Effector CD8-positive, alpha-beta T cell (primary cell): ENCODE data around the gene ADRA2C.

Experiments
- DNase-seq: peaks from one replicate; lab custom pipeline; 2025; lab: John Stamatoyannopoulos, UW

ADRA2C gene

DNA sequence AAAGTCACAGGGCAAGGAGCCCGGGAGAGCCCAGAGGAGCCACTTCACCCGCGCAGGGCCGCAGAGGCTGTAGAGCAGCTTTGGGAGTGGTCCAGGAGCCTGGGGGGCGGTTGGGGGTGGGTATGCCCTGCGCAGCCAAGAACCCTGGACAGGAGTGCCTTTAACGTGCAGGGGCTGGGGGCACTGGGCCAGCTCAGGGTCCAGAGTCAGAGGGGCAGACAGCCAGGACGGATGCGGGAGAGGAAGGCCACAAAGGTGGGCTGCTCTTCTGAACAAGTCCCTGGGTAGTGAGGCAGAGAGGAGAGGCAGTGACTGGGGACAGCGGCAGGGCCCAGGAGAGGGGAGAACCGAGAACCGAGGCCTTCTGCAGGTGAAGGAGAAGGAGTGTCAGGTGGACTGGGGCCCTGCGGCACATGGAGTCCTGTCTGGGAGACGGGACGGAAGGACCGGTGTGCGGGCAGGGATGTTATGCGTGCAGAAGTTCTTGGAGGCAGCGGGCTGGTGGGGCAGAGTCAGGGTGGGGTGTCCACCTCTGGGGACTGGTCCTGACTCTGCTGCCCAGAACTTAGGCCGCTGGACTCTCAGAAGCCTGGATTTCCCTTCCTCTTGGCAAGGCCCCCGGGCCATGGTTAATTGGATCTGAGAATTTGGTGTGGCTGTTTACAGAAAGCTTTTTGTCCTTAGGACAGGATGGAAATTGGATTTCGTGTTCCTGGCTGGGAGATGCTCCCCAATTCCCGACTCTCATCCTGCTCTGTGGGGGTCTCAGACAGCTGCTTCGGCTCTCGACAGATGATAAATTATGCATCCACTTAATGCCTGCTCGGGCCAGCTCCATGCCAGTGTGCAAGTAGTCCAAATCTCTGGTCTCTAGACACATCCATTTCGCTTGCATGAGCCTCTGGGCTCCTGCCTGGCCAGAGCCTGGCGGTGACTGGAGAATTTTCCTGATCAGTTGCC lies 31.9 kb downstream of the ADRA2C start:
- DNase-seq, result no peak

DNA sequence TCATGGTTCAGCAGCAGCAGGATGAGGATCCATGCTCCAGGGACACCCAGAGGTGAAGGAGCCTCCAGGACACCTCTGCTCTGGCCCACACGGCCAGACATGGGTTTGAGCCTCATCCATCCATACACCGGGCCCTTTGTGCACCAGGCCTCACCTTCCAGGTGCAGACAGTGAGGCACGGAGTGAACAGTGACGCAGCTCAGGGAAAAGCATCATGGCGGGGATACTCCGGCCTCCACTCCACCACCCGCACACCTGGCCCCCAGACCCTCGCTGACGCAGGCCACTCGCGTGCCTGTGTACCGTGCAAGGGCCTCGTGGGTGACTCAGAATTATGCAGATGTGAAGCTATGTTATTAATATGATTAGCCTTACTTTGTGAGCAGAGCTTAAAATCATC lies 33.3 kb downstream of the ADRA2C start:
- no peak for DNase-seq

DNA sequence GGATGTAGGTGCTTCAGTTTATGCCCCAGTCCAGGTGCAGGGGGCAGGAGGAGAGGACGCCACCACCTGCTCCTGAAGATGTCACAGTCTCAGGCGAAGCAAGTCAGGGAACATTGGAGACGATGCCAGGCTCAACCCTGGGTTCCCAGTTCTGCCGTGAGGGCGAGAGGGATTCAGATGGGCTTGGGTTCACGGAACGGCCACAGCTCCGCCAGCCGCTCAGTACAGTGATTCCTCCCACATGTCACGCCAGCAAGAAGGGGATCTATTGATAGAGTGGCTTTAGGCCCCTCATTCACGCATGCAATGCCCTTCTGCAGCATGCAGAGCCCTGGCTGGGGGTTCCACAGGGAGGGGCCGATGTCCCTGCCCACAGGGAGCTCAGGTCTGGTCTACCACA lies 34.2 kb downstream of the ADRA2C start:
- DNase-seq, result no peak

DNA sequence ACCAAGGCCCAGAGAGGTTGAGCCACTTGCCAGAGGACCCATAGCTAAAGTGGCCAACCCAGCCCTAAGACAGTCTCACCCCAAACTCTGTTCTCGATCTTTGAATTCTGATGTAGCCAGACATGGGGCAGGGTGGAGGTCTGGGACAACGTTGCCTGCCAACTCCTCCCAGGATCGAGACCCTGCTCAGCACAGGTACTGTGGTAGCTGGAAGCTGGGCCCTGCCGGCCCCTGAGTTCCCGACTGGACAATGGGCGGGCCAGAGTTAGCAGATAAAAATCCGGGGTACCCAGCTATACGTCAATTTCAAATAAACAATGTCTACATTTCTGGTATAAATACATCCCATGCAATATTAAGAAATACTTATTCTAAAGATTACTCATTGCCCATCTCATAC lies 35.3 kb downstream of the ADRA2C start:
- DNase-seq, result no peak

DNA sequence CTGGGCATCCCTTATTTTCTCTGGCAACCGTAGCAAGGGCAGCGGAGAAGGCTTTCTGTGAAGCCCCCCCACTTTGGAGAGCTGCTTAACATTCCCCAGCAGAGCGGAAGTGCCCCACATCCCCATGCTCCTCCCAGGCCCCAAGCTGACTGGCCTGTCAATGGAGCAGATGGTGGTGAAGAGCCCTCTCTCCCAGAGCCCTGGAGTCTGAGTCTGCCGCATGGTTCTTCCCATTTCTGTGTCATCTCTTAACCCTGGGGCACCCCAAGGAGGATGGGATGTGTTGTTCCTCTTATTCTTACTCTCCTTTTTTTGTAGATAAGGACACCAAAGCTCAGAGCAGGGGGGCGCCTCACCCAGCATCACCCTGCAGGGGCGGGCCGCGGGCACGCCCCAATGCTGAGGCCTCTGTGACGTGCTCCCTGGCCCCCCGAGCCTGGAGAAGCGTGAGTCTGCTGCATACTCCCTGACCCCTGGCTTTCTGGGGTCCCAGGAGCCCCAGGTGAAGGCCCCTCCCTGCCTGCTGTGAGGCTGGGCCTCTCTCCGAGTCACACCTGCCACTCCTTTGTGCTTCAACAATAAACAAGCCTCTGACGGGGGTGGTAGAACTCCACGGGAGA lies 35.9 kb downstream of the ADRA2C start:
- no peak for DNase-seq

DNA sequence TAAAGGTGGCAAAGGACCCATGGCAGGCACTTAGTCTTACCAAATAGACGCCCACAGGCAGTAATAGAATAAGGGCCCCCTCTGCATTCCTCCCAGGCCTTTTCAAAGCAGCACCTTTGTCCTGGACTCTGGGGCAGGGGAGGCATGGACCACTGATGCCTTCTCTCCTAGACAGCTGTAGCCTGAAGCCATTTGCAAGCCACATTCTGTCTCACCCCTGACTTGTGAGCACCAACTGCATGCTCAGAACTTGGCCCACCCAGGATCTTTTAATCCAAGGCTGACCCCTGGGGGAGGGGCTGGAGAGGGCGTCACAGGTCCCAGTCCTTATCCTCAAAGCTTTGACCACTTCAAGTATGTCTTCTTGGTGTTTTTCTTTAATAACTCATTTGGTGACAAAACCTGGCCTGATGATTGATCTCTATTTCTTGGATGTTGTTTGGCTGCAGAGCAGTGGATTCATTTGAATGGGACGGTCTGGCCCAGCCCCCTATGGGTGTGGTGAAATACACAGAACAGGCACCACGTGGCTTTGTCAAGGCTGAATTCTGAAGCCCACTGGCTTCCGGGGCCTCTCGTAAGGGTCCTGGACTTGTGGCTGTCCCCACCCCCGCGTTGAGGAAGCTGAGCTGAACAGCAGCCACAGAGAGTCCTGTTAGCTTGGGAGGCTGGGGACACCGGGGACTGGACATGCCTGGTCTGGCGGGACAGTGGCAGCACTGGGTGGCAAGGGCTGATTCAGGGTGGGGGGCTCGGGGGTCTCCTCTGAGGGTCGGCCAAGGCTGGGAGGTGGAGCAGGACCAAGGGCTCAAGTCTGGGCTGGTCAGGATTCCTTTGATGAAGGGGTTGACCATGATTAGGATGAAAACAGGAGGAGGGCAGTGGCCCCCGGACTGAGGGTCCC lies 36.6 kb downstream of the ADRA2C start:
- DNase-seq, result no peak

DNA sequence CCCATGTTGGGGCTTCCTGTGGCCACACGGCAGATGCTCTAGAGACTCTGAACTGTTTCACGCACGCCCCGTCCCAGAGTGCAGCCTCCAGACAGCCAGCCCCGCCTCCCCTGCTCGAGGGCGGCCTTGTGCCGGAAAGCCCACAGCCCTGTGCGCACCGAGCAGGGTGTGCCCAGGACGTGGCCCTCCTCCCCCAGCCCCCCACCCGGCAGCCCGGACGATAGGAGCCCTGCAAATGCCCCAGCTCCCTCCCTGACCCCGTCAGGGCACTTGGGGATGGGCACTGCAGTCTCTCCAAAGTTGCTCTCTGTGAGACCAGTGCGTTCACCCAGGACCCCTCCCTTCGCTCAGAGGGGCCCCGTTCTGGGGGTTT lies 37.3 kb downstream of the ADRA2C start:
- DNase-seq, result no peak

DNA sequence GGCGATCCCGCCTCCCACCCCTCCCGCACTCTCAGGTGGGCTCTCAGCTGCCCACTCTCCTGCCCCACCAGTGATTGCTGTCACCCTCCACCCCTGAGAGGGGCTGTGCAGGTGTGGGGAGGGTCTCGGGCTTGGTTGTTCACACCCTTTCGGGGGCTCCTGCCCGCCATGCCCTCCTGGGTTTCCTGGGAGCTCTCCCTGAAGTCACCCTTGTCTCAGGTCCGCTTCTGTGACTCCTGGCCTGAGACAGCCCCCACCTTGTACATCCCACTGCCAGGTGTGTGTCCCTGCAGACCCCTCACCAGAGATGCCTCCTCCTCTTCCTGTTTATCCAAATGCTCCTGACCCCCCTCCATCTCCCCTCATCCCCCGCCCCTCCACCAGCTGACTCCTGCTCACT lies 37.8 kb downstream of the ADRA2C start:
- no peak for DNase-seq

DNA sequence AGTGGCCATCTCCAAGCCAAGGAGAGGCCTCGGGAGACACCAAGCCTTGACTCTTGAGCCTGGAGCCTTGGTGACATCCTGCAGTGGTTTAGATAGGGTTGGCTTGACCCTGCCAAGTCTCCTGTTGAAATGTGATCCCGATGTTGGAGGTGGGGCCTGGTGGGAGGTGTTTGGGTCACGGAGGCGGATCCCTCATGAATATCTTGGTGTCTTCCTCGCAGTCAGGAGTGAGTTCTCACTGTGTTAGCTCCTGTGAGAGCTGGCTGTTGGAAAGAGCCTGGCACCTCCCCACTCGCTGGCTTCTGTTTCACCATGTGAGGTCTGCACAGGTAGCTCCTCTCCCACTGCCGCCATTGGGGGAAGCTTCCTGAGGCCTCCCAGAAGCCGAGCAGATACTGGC lies 38.8 kb downstream of the ADRA2C start:
- DNase-seq, result no peak

DNA sequence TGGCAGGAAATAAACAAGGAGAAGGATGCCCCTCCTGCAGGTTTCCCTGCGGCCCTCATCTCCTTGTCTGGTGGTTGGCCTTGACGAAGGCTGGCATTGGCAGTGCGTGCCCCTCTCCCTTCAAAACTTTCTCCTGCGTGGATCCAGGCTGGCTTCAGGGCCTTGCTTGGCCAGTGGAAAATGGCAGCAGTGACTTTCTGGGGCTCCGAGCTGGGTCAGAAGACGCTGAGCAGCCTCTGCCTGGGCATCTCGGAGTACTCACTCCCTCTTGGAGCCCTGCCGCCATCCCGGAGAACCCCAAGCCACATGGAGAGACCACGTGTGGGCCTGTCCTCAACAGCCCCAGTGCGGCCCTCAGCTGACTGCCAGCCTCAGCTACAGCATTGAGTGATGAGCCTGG lies 39.5 kb downstream of the ADRA2C start:
- DNase-seq, result no peak

DNA sequence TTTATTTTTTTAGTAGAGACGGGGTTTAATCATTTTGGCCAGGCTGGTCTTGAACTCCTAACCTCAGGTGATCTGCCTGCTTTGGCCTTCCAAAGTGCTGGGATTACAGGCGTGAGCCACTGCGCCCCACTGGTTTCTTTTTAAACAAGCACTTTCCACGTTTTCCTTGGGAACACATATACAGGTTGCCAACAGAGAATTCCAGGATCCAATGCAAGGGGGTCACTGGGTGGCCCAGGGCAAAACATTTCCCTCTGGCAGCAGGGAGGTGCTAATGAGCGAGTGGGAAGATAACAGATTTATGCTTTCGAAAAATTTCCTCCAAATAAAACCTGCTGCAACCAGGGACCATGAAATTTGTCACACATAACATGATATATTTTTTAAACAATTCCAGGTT lies 41.1 kb downstream of the ADRA2C start:
- no peak for DNase-seq

DNA sequence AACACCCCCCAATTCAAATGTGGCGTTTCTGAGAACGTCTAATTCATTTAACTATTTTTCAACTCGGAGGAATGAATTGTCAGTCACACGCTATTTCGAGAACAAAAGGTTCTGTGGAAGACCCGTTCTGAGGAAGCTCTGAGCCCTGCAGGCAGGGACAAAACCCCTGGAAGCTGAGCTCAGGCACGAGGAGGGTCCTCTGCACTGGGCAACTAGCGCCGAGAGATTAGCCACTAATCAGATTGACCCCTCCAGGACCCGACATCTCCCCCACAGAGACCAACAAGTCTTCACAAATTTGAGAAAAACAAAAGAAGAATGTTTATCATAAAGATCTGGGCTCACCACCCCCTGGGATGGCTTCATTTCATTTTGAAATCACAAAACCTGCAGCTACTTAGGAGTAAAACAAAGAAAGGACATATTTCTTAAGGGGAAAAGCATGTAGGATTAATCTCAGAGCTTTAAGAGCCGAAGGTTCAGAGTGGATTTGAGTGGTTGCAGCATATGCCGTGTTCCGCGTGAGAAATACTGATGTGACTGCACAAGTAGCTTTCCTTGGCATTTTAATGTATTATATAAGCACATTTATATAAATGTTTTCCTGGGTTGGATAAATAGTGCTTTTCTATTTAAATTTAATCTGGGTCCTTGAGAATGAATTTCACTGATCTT lies 41.8 kb downstream of the ADRA2C start:
- DNase-seq, result no peak

DNA sequence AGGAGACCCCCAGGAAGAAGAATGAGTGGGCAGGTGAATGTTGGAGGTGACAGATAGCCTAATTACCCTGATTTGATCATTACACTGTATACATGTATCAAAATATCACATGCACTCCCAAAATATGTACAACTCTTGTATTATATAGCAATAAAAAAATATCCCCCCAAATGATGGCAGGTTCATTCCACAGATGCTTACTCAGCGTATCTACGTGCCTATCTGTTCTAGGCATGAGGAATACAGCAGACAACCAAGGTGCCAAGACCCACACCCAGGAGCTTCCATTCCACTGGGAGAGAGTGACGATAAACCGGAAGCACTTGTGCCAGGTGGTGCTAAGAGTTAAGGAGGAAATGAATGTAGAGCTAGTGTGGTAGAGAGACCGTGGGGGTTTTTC lies 42.4 kb downstream of the ADRA2C start:
- no peak for DNase-seq

DNA sequence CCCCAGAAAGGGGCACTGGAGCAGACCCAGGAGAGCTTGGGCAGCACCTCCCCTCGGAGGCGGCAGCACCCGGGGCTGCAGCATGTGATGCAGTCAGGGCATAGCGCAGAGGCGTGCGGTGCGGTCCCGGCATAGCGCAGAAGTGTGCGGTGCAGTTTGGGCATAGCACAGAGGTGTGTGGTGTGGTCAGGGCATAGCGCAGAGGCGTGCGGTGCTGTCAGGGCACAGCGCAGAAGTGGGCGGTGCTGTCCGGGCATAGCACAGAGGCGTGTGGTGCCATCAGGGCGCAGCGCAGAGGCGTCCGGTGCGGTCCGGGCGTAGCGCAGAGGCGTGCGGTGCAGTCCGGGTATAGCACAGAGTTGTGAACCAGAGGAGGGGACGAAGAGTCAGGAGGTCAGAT lies 42.8 kb downstream of the ADRA2C start:
- no peak for DNase-seq

DNA sequence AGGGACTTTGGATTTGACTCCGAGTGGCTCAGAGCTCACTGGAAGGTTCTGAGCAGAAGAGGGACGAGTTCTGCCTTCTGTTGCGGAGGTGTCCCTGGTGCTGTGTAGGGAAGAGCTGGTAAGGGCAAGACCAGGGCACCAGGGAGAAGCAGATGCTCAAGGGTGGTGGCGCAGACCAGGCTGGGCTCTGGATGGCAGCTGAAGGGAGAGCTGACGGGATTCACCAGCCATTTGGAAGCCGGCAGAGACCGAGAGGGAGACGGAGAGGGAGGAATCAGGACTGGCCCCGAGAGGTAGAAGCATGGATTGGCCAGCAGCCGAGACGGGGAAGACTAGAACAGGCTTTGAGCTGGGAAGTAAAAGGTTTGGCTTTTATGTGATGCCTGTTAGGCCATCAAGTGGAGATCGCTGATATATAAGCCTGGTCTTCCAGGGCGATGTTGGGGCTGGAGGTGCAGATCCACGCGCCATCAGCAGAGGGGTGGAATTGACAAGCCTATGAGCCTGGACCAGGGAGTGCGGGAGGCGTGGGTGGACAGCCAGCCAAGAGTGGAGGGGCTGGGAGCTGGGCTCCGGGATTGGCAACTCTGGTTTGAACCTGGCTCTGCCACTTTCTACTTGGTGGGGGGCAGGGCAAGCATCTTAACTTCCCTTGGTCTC lies 43.4 kb downstream of the ADRA2C start:
- no peak for DNase-seq

DNA sequence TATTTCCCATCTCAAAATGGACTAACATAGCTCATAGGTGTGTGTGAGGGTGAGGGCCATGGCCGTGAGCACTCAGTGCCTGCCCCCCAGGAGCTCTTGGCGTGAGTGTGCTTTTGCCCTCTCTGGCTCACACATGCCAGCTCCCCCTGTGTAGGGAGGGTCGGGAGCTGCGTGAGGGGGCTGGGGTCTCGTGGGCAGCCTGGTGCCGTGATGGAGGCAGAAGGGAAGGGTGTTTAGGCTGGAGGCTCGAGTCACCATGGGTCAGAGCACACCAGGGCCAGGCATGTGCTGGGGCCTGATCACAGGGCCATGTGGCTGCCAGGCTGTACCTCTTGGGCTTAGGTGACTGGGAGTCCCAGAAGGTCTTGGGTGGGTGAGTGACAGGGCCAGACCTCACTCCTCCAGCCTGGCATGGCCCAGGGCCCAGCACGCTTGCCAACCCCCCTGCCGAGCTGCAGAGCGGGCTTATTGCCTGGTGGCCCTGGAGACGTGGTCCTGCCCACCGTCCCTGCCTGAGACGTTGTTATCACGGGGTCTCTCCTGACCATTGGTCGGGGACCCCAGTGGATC lies 44.0 kb downstream of the ADRA2C start:
- no peak for DNase-seq

DNA sequence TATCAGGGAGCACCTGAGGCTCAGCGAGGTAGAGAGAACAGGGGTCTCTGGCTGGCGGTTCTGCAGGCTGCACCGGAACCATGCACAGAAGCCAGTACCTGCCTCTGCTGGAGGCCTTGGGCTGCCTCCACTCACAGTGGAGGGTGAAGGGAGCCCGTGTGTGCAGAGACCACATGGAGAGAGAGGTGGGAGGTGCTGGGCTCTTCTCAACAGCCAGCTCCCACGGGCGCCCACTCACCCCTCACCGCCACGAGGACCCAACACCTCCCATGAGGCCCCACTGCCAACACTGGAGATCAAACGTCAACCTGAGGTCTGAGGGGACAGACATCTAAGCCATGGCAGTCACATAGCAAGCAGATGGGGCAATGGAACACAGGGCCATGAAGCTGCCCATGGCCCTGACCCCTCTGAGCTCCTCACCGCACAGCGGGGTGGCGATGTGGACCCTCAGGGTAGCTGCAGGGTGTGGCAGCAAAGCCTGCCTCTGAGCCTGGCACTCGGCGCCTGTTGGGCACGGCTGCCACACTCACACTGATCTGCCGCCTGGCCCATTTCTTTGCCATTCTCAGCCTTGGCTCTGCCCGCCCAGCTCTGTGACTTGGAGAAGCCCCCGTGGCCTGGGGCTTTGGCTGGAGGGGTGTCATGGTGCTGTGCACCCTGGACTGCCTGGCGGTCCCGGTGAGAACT lies 44.8 kb downstream of the ADRA2C start:
- DNase-seq, result no peak

DNA sequence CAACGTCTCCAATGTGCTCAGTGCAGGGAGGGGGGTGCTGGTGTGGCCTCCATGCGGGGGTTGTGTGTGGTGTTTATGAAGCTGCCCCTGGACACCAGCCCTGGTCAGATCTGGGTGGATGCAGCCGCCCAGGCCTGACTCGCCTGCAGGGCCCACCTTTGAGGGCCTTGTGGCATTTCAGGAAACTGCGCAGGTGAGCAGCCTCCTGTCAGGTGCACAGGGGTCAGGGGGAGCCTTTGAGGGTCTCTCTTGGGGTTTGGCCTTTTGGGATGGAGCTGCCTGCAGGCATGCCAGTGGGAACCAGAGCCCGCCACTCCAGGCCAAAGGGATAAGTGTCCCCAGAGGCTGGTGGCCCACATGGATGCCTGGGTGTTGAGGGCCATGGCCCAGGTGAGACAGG lies 45.4 kb downstream of the ADRA2C start:
- no peak for DNase-seq

DNA sequence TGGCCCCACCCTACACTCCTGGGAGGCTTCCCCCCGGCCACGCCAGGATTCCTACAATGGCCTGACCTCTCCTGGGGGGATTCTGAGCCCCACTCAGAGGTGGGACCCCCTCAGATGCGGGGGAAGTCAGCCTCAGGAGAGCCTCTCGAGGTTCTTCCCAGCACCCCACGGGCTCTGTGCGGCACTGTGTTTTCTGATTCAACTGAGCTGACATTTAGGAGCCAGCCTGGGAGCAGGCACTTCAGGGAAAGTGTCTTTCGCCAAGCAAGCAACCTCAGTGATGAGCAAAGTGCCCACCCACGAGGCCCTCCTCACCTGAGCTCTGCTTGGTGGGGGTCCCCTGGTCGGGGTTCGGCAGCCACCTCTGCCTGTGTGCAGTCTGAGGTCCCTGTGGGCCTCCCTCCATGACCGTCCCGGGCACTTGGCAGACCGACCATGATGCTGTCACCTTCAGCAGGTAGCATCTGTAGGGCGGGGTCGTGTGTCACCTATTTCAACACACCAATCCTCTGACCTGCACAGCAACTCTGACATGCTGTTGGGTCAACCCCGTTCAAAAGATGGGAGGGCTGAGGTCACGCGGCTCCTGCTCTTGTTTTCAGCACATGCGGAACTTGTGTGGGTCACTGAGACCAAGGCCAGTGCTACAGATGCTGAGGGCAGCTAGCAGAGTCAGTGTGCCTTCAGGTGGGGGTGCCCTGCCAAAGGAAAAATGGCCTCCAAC lies 46.2 kb downstream of the ADRA2C start:
- DNase-seq, result no peak
